Mesenchymal stem cell (in vitro differentiated cells and primary cell): ENCODE data around the gene ACAD10.
A peak's percentile ranks its signal among the peaks of the same experiment; 100 is the strongest.

Experiments used
- DNase-seq: peaks from one replicate; pipeline ENCODE4 v3.0.0-alpha.2; 2013
- H2AFZ ChIP-seq: one replicate; pipeline ENCODE4 v1.6.1; 2013; ENCODE audit warnings: low read depth, mild to moderate bottlenecking, control low read depth, inconsistent platforms, low read length, moderate library complexity
- H2AK5ac ChIP-seq: 2 replicates; pipeline ENCODE4 v1.6.1; 2013; ENCODE audit warnings: low read length, moderate library complexity, mild to moderate bottlenecking, inconsistent platforms; ENCODE audit not compliant: severe bottlenecking
- H2BK120ac ChIP-seq: one replicate; pipeline ENCODE4 v1.6.1; 2013; ENCODE audit warnings: low read depth, mild to moderate bottlenecking, inconsistent platforms, low read length, moderate library complexity
- H2BK12ac ChIP-seq, 2 experiments: one replicate each; pipeline ENCODE4 v1.6.1; 2013; ENCODE audit warnings: inconsistent platforms in 2 of 2, low read length in 2 of 2, mild to moderate bottlenecking in 2 of 2, moderate library complexity in 2 of 2, control low read depth in 1 of 2
- H2BK15ac ChIP-seq: one replicate; pipeline ENCODE4 v1.6.1; 2013; ENCODE audit warnings: mild to moderate bottlenecking, low read depth, inconsistent platforms; ENCODE audit not compliant: poor library complexity, severe bottlenecking
- H2BK5ac ChIP-seq: 2 replicates; pipeline ENCODE4 v1.6.1; 2013; ENCODE audit warnings: low read depth, mild to moderate bottlenecking, low read length, control low read depth, inconsistent platforms; ENCODE audit not compliant: poor library complexity, severe bottlenecking
- H3K14ac ChIP-seq, 2 experiments: one replicate each; pipeline ENCODE4 v1.6.1; 2013; ENCODE audit warnings: inconsistent platforms in 2 of 2, low read length in 2 of 2, control low read depth in 1 of 2, mild to moderate bottlenecking in 1 of 2, moderate library complexity in 1 of 2
- H3K18ac ChIP-seq, 2 experiments: one replicate each; pipeline ENCODE4 v1.6.1; 2013; ENCODE audit warnings: inconsistent platforms in 2 of 2, low read length in 2 of 2, control low read depth in 1 of 2, low read depth in 1 of 2, mild to moderate bottlenecking in 1 of 2
- H3K23ac ChIP-seq, 2 experiments: one replicate each; pipeline ENCODE4 v1.6.1; 2013; ENCODE audit warnings: inconsistent platforms in 2 of 2, low read length in 2 of 2, mild to moderate bottlenecking in 2 of 2, moderate library complexity in 2 of 2, control low read depth in 1 of 2
- H3K27ac ChIP-seq: 2 replicates; pipeline ENCODE4 v1.5.1; 2013; ENCODE audit warnings: mild to moderate bottlenecking, moderate library complexity, low read length, control low read depth, inconsistent platforms; ENCODE audit not compliant: poor library complexity, severe bottlenecking
- H3K27me3 ChIP-seq, 2 experiments: 2 replicates each; pipeline versions ENCODE4 v1.6.1 to v1.7.0; 2013; ENCODE audit warnings: low read length in 2 of 2, mild to moderate bottlenecking in 2 of 2, moderate library complexity in 2 of 2, control low read depth in 1 of 2, inconsistent platforms in 1 of 2; ENCODE audit not compliant: control insufficient read depth in 1 of 2, insufficient read depth in 1 of 2
- H3K36me3 ChIP-seq, 2 experiments: 2 replicates each; pipeline versions ENCODE4 v1.6.1 to v1.7.0; 2013; ENCODE audit warnings: low read length in 2 of 2, control low read depth in 1 of 2, inconsistent platforms in 1 of 2, low read depth in 1 of 2, mild to moderate bottlenecking in 1 of 2; ENCODE audit not compliant: insufficient read depth in 2 of 2, control insufficient read depth in 1 of 2
- H3K4ac ChIP-seq, 2 experiments: one replicate each; pipeline ENCODE4 v1.6.1; 2013; ENCODE audit warnings: inconsistent platforms in 2 of 2, low read length in 2 of 2, mild to moderate bottlenecking in 2 of 2, moderate library complexity in 2 of 2, control low read depth in 1 of 2, low read depth in 1 of 2
- H3K4me1 ChIP-seq: 2 replicates; pipeline ENCODE4 v1.6.1; 2013; ENCODE audit warnings: low read depth, low read length, control low read depth; ENCODE audit not compliant: control insufficient read depth, insufficient read depth
- H3K4me2 ChIP-seq: 2 replicates; pipeline ENCODE4 v1.6.1; 2013; ENCODE audit warnings: low read length, mild to moderate bottlenecking, inconsistent platforms; ENCODE audit not compliant: poor library complexity, severe bottlenecking
- H3K4me3 ChIP-seq, 2 experiments: 2 replicates each; pipeline versions ENCODE4 v1.5.1 to v1.7.0; 2013; ENCODE audit warnings: low read length in 2 of 2, mild to moderate bottlenecking in 2 of 2, control low read depth in 1 of 2, low read depth in 1 of 2; ENCODE audit not compliant: insufficient read depth in 1 of 2
- H3K79me1 ChIP-seq: replicated peaks from 2 replicates; pipeline ENCODE4 v1.6.1; 2013; ENCODE audit warnings: mild to moderate bottlenecking, control low read depth, low read length, inconsistent platforms; ENCODE audit not compliant: poor library complexity, severe bottlenecking
- H3K9ac ChIP-seq: 2 replicates; pipeline ENCODE4 v1.7.0; 2013; ENCODE audit warnings: mild to moderate bottlenecking, low read length, moderate library complexity
- H3K9me3 ChIP-seq: 2 replicates; pipeline ENCODE4 v1.7.0; 2013; ENCODE audit warnings: mild to moderate bottlenecking, low read length; ENCODE audit not compliant: control insufficient read depth
- H4K8ac ChIP-seq: one replicate; pipeline ENCODE4 v1.6.1; 2013; ENCODE audit warnings: inconsistent platforms, mild to moderate bottlenecking, low read length, moderate library complexity
- H4K91ac ChIP-seq: one replicate; pipeline ENCODE4 v1.6.1; 2013; ENCODE audit warnings: mild to moderate bottlenecking, low read length, inconsistent platforms
- WGBS: methylation state at CpG from one replicate; pipeline ENCODE4 v1.1.7; 2013; ENCODE audit warnings: mixed read lengths; 5-methylcytosine and 5-hydroxymethylcytosine counted together

The ACAD10 gene

GRCh38 chr12:111767362-111768158 is 81.7 kb downstream of the ACAD10 start:
- DNase-seq, result peak; percentile 71
- Histone ChIP-seq H3K27ac (no peak overlapping the region), H2BK120ac (peak overlapping the region; percentile 67), H4K91ac (no peak overlapping the region), H2BK15ac (no peak overlapping the region), H3K9me3 (no peaks in the 10 kb centered on the region), H4K8ac (peak overlapping the region; percentile 61), H2AFZ (peak overlapping the region; percentile 8), H3K4me3 (peak overlapping the region; percentile 70 to 83), H3K14ac (no peak overlapping the region), H3K4ac (no peak overlapping the region), H3K36me3 (no peaks in the 10 kb centered on the region), H2BK12ac (no peak overlapping the region), H3K9ac (peak overlapping the region; percentile 84), H3K27me3 (peaks cover 12 to 35% of the 10 kb centered on the region in 2 experiments), H2BK5ac (no peak overlapping the region), H3K79me1 (peaks cover 4% of the 10 kb centered on the region), H3K4me2 (peak overlapping the region; percentile 99), H3K23ac (peak overlapping the region in 1 of 2 experiments; percentile 31), H2AK5ac (no peak overlapping the region), H3K4me1 (peaks cover 13% of the 10 kb centered on the region), H3K18ac (peak overlapping the region; percentile 88 to 93)
- WGBS, result 8% methylated on average over 17 of the region's 18 CpGs

GRCh38 chr12:111768159-111768895 is 82.5 kb downstream of the ACAD10 start:
- Histone ChIP-seq H3K14ac (peak overlapping the region in 1 of 2 experiments; percentile 70), H2AFZ (no peak overlapping the region), H3K4me2 (no peak overlapping the region), H3K79me1 (peaks cover 4% of the 10 kb centered on the region), H3K27ac (no peak overlapping the region), H3K4me1 (peaks cover 13% of the 10 kb centered on the region), H3K18ac (no peak overlapping the region), H2AK5ac (no peak overlapping the region), H3K23ac (no peak overlapping the region), H3K9me3 (no peaks in the 10 kb centered on the region), H3K4ac (no peak overlapping the region), H3K36me3 (no peaks in the 10 kb centered on the region), H3K9ac (peak overlapping the region; percentile 84), H3K4me3 (no peak overlapping the region), H3K27me3 (peaks cover 8 to 28% of the 10 kb centered on the region in 2 experiments), H2BK5ac (no peak overlapping the region), H4K91ac (no peak overlapping the region), H2BK120ac (no peak overlapping the region), H4K8ac (no peak overlapping the region), H2BK15ac (no peak overlapping the region), H2BK12ac (no peak overlapping the region)
- 96% methylated on average over 6 of the region's 9 CpGs for WGBS
- no peak for DNase-seq

- Histone ChIP-seq H3K9ac (no peak overlapping the region), H3K27me3 (peaks cover 4 to 17% of the 10 kb centered on the region in 2 experiments), H2AFZ (no peak overlapping the region), H2BK12ac (no peak overlapping the region), H3K18ac (no peak overlapping the region), H3K9me3 (no peaks in the 10 kb centered on the region), H3K14ac (no peak overlapping the region), H3K4me1 (peaks cover 13% of the 10 kb centered on the region), H3K4ac (no peak overlapping the region), H4K91ac (no peak overlapping the region), H2BK15ac (no peak overlapping the region), H3K36me3 (no peaks in the 10 kb centered on the region), H3K79me1 (peaks cover 4% of the 10 kb centered on the region), H2AK5ac (no peak overlapping the region), H3K23ac (no peak overlapping the region), H3K4me2 (no peak overlapping the region), H4K8ac (no peak overlapping the region), H3K4me3 (no peak overlapping the region), H2BK120ac (no peak overlapping the region), H3K27ac (no peak overlapping the region), H2BK5ac (no peak overlapping the region)
- DNase-seq, result no peak
- WGBS, result 95% methylated on average over 8 of the region's 8 CpGs
Observed at GRCh38 chr12:111769599-111769998, 83.7 kb downstream of the ACAD10 start.
